GM04503 (cell line): ENCODE data around the gene PRDX2.

Source experiments
- DNase-seq: peaks from one replicate; pipeline ENCODE4 v3.0.0-alpha.2; 2012; ENCODE audit warnings: low read depth

The PRDX2 gene

GRCh38 chr19:12752056-12752781, 49.4 kb downstream of the PRDX2 start:
- DNase-seq = no peak

DNA sequence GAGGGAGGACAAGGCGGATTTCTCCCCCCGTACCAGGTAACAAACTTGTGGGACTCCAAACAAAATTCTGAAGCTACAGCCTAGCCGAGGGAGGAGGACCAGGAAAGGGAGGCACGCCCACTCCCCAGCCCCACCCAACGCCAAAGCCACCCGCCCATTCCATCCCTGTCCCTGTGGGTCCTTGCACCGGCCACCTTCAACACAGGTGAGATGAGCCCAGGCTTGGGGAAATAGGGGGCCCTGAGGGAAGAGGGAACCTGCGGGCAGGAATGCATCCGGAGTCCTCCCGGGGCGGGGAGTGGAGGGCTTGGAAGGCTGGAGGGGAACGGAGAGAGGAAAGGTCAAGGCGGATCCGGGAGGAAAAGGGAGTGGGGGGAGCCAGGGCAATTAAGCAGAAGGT, 50.0 kb downstream of the PRDX2 start, which contains the start of gene BEST2:
BEST2 (plus strand) TSS at position 157 of the 400 bp plus-strand sequence. CDS start 802 bp downstream, outside the sequence.
- DNase-seq = no peak

GRCh38 chr19:12750851-12751250, 50.7 kb downstream of the PRDX2 start:
- no peak for DNase-seq

- DNase-seq = no peak
These were observed 51.6 kb downstream of the PRDX2 start for GRCh38 chr19:12749938-12750521.

DNA sequence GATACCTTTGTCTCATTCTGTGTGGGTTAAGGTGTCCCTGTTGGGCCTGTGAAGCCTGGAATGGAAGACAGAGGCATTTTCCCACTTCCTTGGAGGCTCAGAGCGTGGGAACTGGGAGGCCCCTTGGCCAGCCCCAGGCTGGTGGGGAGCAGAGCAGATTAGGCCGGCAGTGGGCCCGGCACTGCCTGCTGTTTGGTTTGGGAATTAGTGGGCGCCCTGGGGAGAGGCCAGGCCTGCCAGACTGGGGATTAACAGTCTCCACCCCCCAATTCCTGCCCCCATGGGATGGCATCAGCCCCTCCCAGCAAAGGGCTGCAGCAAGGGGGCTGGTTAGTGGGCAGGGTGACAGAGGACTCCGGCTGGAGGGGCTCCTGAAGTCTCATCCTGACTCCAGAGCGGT, 53.1 kb downstream of the PRDX2 start:
- DNase-seq = no peak
